PC-3 (cell line): ENCODE results near the gene SLC39A11.

ENCODE experiments used
- EZH2phosphoT487 ChIP-seq: fragments of 300-600 bp; sonication (generic); IDR thresholded peaks from 2 replicates; pipeline ENCODE4 v1.6.1; 2018; ENCODE audit warnings: mild to moderate bottlenecking, antibody characterized with exemption, low read length, borderline replicate concordance
- TF ChIP-seq, protein P1 (sequence below): fragments of 300-600 bp; sonication (generic); conservative IDR thresholded peaks from 2 replicates; pipeline ENCODE4 v1.5.1; 2017; ENCODE audit warnings: antibody characterized with exemption, low read depth, mild to moderate bottlenecking, low read length

DNA sequence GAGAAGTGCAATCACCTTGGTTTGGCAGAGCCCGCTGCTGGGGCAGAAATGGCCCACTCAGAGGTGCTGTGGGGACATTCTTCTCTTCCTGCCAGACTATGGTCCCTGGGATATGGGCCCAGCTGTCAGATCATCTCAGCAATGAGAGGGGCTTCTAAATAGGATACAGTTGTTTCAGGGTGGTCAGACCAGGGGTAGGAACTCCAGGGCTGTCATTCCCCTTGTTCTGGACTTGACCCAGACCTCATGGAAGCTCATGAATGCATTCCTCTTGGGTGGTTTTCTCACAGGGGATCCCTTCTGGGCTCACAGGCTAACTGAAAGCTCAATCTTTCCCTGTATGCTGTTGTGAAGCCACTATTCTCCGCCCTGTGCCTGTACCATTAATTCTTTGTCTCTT is 347.2 kb downstream of the SLC39A11 start:
- no peak for TF ChIP-seq EZH2phosphoT487
- TF ChIP-seq, protein P1, sequence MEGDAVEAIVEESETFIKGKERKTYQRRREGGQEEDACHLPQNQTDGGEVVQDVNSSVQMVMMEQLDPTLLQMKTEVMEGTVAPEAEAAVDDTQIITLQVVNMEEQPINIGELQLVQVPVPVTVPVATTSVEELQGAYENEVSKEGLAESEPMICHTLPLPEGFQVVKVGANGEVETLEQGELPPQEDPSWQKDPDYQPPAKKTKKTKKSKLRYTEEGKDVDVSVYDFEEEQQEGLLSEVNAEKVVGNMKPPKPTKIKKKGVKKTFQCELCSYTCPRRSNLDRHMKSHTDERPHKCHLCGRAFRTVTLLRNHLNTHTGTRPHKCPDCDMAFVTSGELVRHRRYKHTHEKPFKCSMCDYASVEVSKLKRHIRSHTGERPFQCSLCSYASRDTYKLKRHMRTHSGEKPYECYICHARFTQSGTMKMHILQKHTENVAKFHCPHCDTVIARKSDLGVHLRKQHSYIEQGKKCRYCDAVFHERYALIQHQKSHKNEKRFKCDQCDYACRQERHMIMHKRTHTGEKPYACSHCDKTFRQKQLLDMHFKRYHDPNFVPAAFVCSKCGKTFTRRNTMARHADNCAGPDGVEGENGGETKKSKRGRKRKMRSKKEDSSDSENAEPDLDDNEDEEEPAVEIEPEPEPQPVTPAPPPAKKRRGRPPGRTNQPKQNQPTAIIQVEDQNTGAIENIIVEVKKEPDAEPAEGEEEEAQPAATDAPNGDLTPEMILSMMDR: no peak
